GM12878 (cell line): ENCODE results near the gene B3GNT9. TPM values are rescaled to one million over a fixed set of nuclear protein-coding genes. Genes with fewer than 3 reads are reported as not detected.
A peak's percentile ranks its signal among the peaks of the same experiment; 100 is the strongest.

Experiments
- ATAC-seq: fragments of 200-7000 bp; cut with Tn5 transposase; 3 replicates; pipeline ENCODE4 v1.9.1; 2020; ENCODE audit warnings: mild to moderate bottlenecking, moderate library complexity
- BruUV-seq: library from RNA; stranded (reverse); fragments of 400-500 nt; replicated peaks from 2 replicates; lab custom pipeline; 2021; lab: Mats Ljungman, UMichigan
- CTCF ChIA-PET: fragments of 300-600 bp; sonication (Branson Sonifier 250); formaldehyde crosslinking; extraction: SDS; loops from one replicate; lab custom pipeline; 2021; ENCODE audit warnings: inconsistent platforms; lab: Yijun Ruan, JAX
- POLR2A ChIA-PET: fragments of 350-600 bp; formaldehyde crosslinking; extraction: SDS; loops from one replicate; lab custom pipeline; 2021; ENCODE audit warnings: inconsistent platforms; lab: Charles Lee
- RAD21 ChIA-PET: fragments of 300-600 bp; sonication (Branson Sonifier 250); formaldehyde crosslinking; loops from one replicate; lab custom pipeline; 2023; ENCODE audit warnings: antibody characterized with exemption; ENCODE audit not compliant: unreplicated experiment; lab: Charles Lee
- SMC1A ChIA-PET: fragments of 300-600 bp; sonication (Branson Sonifier 250); formaldehyde crosslinking; loops from one replicate; lab custom pipeline; 2023; ENCODE audit not compliant: unreplicated experiment, uncharacterized antibody; lab: Charles Lee
- DNase-seq: peaks from one replicate; pipeline ENCODE4 v3.0.0-alpha.2; 2011; ENCODE audit warnings: low read depth, low spot score
- FAIRE-seq: peaks from 3 replicates; lab custom pipeline; 2011; peaks lifted over from hg19 to GRCh38; lab: Jason Lieb, UNC
- H2AFZ ChIP-seq: 2 replicates; pipeline ENCODE4 v1.6.0; 2011; ENCODE audit warnings: low read depth, low read length, control low read depth; ENCODE audit not compliant: control insufficient read depth
- H3K27ac ChIP-seq: 2 replicates; pipeline ENCODE4 v1.5.1; 2011; ENCODE audit warnings: control low read depth; ENCODE audit not compliant: control insufficient read depth, insufficient read depth
- H3K27me3 ChIP-seq, 2 experiments: replicated peaks in 1 of 2; 2 replicates each; pipeline versions ENCODE4 v1.6.0 to v1.6.1; 2011; ENCODE audit warnings: low read length in 1 of 2; ENCODE audit not compliant: control insufficient read depth in 2 of 2, insufficient read depth in 2 of 2
- H3K36me3 ChIP-seq, 2 experiments: 2 replicates each; pipeline ENCODE4 v1.5.1; 2011; ENCODE audit warnings: low read length in 1 of 2; ENCODE audit not compliant: control insufficient read depth in 2 of 2, insufficient read depth in 2 of 2
- H3K4me1 ChIP-seq: 2 replicates; pipeline ENCODE4 v1.6.1; 2011; ENCODE audit warnings: mild to moderate bottlenecking, low read length, moderate library complexity, mixed read lengths; ENCODE audit not compliant: control insufficient read depth, insufficient read depth
- H3K4me2 ChIP-seq: 2 replicates; pipeline ENCODE4 v1.6.0; 2011; ENCODE audit warnings: control low read depth; ENCODE audit not compliant: control insufficient read depth, insufficient read depth
- H3K4me3 ChIP-seq: fragments of 200-600 bp; sonication (generic); 2 replicates; pipeline ENCODE4 v1.5.1; 2016
- H3K79me2 ChIP-seq: 2 replicates; pipeline ENCODE4 v1.6.0; 2011; ENCODE audit warnings: low read length; ENCODE audit not compliant: control insufficient read depth, insufficient read depth
- H3K9ac ChIP-seq: 2 replicates; pipeline ENCODE4 v1.8.0; 2011; ENCODE audit warnings: low read length, control low read depth, mixed read lengths; ENCODE audit not compliant: control insufficient read depth, insufficient read depth
- H3K9me3 ChIP-seq: replicated peaks from 3 replicates; pipeline ENCODE4 v1.5.1; 2011; ENCODE audit warnings: mild to moderate bottlenecking, low read length; ENCODE audit not compliant: control insufficient read depth, insufficient read depth
- H4K20me1 ChIP-seq: 2 replicates; pipeline ENCODE4 v1.6.0; 2011; ENCODE audit not compliant: control insufficient read depth, insufficient read depth
- MXI1 ChIP-seq: fragments of 150-350 bp; IDR thresholded peaks from 2 replicates; pipeline ENCODE4 v1.6.1; 2011; ENCODE audit warnings: low read depth, mild to moderate bottlenecking, inconsistent platforms, low read length, improper control_type of control experiment
- MYB ChIP-seq: fragments of 150-350 bp; IDR thresholded peaks from 2 replicates; pipeline ENCODE4 v1.6.1; 2014; ENCODE audit warnings: mild to moderate bottlenecking, low read depth, low read length, borderline replicate concordance
- WGBS: methylation state at CpG from one replicate; pipeline ENCODE4 v1.1.6; 2016; ENCODE audit warnings: low lambda C conversion rate; ENCODE audit not compliant: insufficient replicate concordance, insufficient coverage; ENCODE audit errors: missing lambda C conversion rate; 5-methylcytosine and 5-hydroxymethylcytosine counted together
- in situ Hi-C: fragments of 300-500 bp; cut with MboI; formaldehyde crosslinking; loops from 9 replicates; pipeline ENCODE4 v1.14.3; 2018; ENCODE audit warnings: mixed read lengths
- intact Hi-C: fragments of 100-400 bp; cut with micrococcal nuclease; formaldehyde crosslinking; loops from one replicate; pipeline ENCODE4 v1.14.2; 2022; ENCODE audit not compliant: unreplicated experiment
- polyA plus RNA-seq, 11 experiments: library from polyadenylated mRNA; depleted of rRNA in 4 of 11; unstranded in 6 of 11; stranded (reverse) in 5 of 11; fragments of >200 nt; fragmentation: Nextera tagmentation in 4 of 11; fragmentation: Illumina TruSeq in 1 of 11; extraction: Ambion mirVana in 4 of 11; extraction: Trizol in 1 of 11; gene quantifications; 1 replicate in 1 of 11; 2 replicates in 10 of 11; pipeline versions ENCODE4 v1.2.1 to v1.2.3, GENCODE V29; 2011 to 2016; ENCODE audit warnings: inconsistent platforms in 2 of 11, missing spikeins in 2 of 11, low read depth in 1 of 11
- total RNA-seq, 4 experiments: library from RNA; depleted of rRNA in 3 of 4; stranded (reverse); fragments of >200 nt in 3 of 4; fragmentation: Illumina TruSeq in 1 of 4; extraction: Trizol in 1 of 4; gene quantifications; 2 replicates each; pipeline versions ENCODE4 v1.2.1 to v1.2.3, GENCODE V29; 2013 to 2021
- TF ChIP-seq, protein P1 (sequence below), 3 experiments: IDR thresholded peaks in 2 of 3; conservative IDR thresholded peaks in 1 of 3; 2 replicates each; pipeline ENCODE4 v1.5.1; 2011; ENCODE audit warnings: low read depth in 3 of 3, low read length in 3 of 3, mild to moderate bottlenecking in 3 of 3, control low read depth in 2 of 3, moderate library complexity in 2 of 3, inconsistent platforms in 1 of 3, mixed read lengths in 1 of 3; ENCODE audit not compliant: control insufficient read depth in 2 of 3, insufficient read depth in 1 of 3; ENCODE audit errors: extremely low read depth in 1 of 3

B3GNT9 gene
- total and polyA plus RNA-seq, 10 of the 15 experiments (the other 5 are each of a cell fraction or from before 2014, with no cell fraction given): 0.08 to 5.0 (median 1.9) TPM

GRCh38 chr16:67104061-67104460 is 46.7 kb downstream of the B3GNT9 start:
- intact Hi-C loops: loop anchor here (5.0 kb wide), 1 partner anchor 53 kb away; the partner anchor contains the start of genes FBXL8 and TRADD
- in situ Hi-C loops: loop anchor here (5.0 kb wide), 1 partner anchor 87 kb away; no protein-coding TSS in a partner anchor
- Histone ChIP-seq H4K20me1 (no peaks in the 10 kb centered on the region), H3K4me1 (peaks cover 9% of the 10 kb centered on the region), H3K4me3 (no peak overlapping the region), H3K36me3 (peaks cover 0 to 5% of the 10 kb centered on the region in 2 experiments; a peak in 1 of 4 replicates), H2AFZ (no peak overlapping the region), H3K9me3 (no peaks in the 10 kb centered on the region), H3K27ac (no peak overlapping the region), H3K9ac (no peak overlapping the region), H3K27me3 (no peaks in the 10 kb centered on the region), H3K4me2 (no peak overlapping the region), H3K79me2 (no peaks in the 10 kb centered on the region)
- no peak for FAIRE-seq
- CTCF ChIA-PET: interaction anchor here (0.8 to 8.6 kb wide), 11 partner anchors 10 to 150 kb away, joined by 3 to 205 read pairs (median 5); partner anchors contain the start of genes B3GNT9, FBXL8 and TRADD
- peak; percentile 70 for ATAC-seq
- TF ChIP-seq, protein P1, sequence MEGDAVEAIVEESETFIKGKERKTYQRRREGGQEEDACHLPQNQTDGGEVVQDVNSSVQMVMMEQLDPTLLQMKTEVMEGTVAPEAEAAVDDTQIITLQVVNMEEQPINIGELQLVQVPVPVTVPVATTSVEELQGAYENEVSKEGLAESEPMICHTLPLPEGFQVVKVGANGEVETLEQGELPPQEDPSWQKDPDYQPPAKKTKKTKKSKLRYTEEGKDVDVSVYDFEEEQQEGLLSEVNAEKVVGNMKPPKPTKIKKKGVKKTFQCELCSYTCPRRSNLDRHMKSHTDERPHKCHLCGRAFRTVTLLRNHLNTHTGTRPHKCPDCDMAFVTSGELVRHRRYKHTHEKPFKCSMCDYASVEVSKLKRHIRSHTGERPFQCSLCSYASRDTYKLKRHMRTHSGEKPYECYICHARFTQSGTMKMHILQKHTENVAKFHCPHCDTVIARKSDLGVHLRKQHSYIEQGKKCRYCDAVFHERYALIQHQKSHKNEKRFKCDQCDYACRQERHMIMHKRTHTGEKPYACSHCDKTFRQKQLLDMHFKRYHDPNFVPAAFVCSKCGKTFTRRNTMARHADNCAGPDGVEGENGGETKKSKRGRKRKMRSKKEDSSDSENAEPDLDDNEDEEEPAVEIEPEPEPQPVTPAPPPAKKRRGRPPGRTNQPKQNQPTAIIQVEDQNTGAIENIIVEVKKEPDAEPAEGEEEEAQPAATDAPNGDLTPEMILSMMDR (IDR thresholded peaks at IDR 0.05 in 2 of 3, conservative IDR thresholded peaks at IDR 0.05 in 1 of 3; ENCODE audit: control insufficient read depth in 2 of 3, extremely low read depth in 1 of 3, insufficient read depth in 1 of 3, low read depth in 3 of 3, low read length in 3 of 3): peak in 2 of 3 experiments; percentile 25 to 32; a peak in 2 of 6 replicates
- no peak for TF ChIP-seq MXI1
- no peak for TF ChIP-seq MYB
- SMC1A ChIA-PET: interaction anchor here (1.0 to 1.9 kb wide), 8 partner anchors 8 to 91 kb away, joined by 3 to 8 read pairs (median 4); no protein-coding TSS in a partner anchor
- 84% methylated on average over 4 of the region's 4 CpGs for WGBS
- no TSS peak for BruUV-seq
- POLR2A ChIA-PET: interaction anchor here (1.2 to 1.4 kb wide), 2 partner anchors 73 to 91 kb away, joined by 4 read pairs; no protein-coding TSS in a partner anchor
- RAD21 ChIA-PET: interaction anchor here (0.7 to 6.5 kb wide), 10 partner anchors 49 to 91 kb away, joined by 3 to 85 read pairs (median 4); partner anchors contain the start of gene NOL3
- DNase-seq: no peak
